Loucy (cell line): ENCODE measurements around the gene TAAR1.

ENCODE experiments used
- EZH2phosphoT487 ChIP-seq: fragments of 200-600 bp; IDR thresholded peaks from 2 replicates; pipeline ENCODE4 v1.6.1; 2018; ENCODE audit warnings: antibody characterized with exemption, mild to moderate bottlenecking, moderate library complexity, borderline replicate concordance
- TF ChIP-seq, protein P1 (sequence below): fragments of 200-600 bp; sonication (generic); conservative IDR thresholded peaks from 2 replicates; pipeline ENCODE4 v1.5.1; 2014; ENCODE audit warnings: mild to moderate bottlenecking, antibody characterized with exemption, low read length

DNA sequence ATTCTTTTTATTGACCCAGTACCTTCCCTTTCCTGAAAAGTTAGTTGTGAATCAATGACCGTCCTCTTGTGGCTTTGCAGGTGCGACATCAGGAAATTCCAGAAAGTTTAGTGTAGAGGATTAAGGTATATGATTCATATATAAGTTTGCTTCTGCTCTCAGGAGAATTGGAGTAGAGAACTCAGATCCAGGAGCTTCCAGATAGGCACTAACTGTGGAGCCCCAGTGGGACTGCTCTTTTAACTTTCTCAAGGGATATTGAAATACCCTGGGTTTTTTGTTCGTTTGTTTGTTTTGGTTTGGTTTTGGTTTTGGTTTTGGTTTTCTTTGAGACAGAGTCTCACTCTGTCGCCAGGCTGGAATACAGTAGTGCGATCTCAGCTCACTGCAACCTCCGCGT, 44.4 kb downstream of the TAAR1 start:
- TF ChIP-seq, protein P1, sequence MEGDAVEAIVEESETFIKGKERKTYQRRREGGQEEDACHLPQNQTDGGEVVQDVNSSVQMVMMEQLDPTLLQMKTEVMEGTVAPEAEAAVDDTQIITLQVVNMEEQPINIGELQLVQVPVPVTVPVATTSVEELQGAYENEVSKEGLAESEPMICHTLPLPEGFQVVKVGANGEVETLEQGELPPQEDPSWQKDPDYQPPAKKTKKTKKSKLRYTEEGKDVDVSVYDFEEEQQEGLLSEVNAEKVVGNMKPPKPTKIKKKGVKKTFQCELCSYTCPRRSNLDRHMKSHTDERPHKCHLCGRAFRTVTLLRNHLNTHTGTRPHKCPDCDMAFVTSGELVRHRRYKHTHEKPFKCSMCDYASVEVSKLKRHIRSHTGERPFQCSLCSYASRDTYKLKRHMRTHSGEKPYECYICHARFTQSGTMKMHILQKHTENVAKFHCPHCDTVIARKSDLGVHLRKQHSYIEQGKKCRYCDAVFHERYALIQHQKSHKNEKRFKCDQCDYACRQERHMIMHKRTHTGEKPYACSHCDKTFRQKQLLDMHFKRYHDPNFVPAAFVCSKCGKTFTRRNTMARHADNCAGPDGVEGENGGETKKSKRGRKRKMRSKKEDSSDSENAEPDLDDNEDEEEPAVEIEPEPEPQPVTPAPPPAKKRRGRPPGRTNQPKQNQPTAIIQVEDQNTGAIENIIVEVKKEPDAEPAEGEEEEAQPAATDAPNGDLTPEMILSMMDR = no peak
- no peak for TF ChIP-seq EZH2phosphoT487
